Superior temporal gyrus (tissue), 1 donor: ENCODE results near the gene RAD23A.

Source experiments
- DNase-seq: peaks from one replicate; pipeline ENCODE4 v3.0.0-alpha.2; 2016; ENCODE audit errors: extremely low spot score

RAD23A gene

GRCh38 chr19:13003081-13003480 lies 57.4 kb downstream of the RAD23A start:
- DNase-seq, result peak; percentile 61
